Upper lobe of left lung (tissue), 6 donors: ENCODE measurements around the gene TNS3. TPM values are rescaled to one million over a fixed set of nuclear protein-coding genes. Genes with fewer than 3 reads are reported as not detected.

ENCODE experiments used
- ATAC-seq, 2 donors: fragments of 200-7000 bp; cut with Tn5 transposase; one replicate each; pipeline ENCODE4 v1.9.1; 2022; ENCODE audit warnings: mild to moderate bottlenecking in 2 of 2, moderate library complexity in 2 of 2; ENCODE audit not compliant: low FRiP score in 2 of 2
- DNase-seq, 2 donors: peaks; one replicate each; pipeline ENCODE4 v3.0.0-alpha.2; 2019 to 2020
- H3K27ac ChIP-seq, 4 donors: fragments of 200-600 bp; sonication (generic); one replicate each; pipeline ENCODE4 v1.5.1; 2016 to 2019
- H3K27me3 ChIP-seq, 4 donors: fragments of 200-600 bp; sonication (generic); one replicate each; pipeline ENCODE4 v1.5.1; 2017 to 2019
- H3K36me3 ChIP-seq, 4 donors: fragments of 200-600 bp; sonication (generic); one replicate each; pipeline ENCODE4 v1.5.1; 2016 to 2019
- H3K4me1 ChIP-seq, 4 donors: fragments of 200-600 bp; sonication (generic); one replicate each; pipeline ENCODE4 v1.5.1; 2018 to 2019
- H3K4me3 ChIP-seq, 4 donors: fragments of 200-600 bp; sonication (generic); one replicate each; pipeline ENCODE4 v1.5.1; 2017 to 2019; ENCODE audit warnings: mild to moderate bottlenecking in 2 of 4, moderate library complexity in 1 of 4
- H3K9me3 ChIP-seq, 4 donors: fragments of 200-600 bp; sonication (generic); one replicate each; pipeline ENCODE4 v1.5.1; 2018 to 2019
- EP300 ChIP-seq, 4 donors: sonication (generic); formaldehyde crosslinking; IDR thresholded peaks; one replicate each; pipeline ENCODE4 v1.5.1; 2017; ENCODE audit warnings: antibody characterized with exemption in 4 of 4, control low read depth in 2 of 4
- POLR2A ChIP-seq, 4 donors: fragments of 450-650 bp; IDR thresholded peaks; one replicate each; pipeline ENCODE4 v1.5.1; 2016 to 2017; ENCODE audit warnings: antibody characterized with exemption in 4 of 4, mild to moderate bottlenecking in 2 of 4
- POLR2AphosphoS5 ChIP-seq, 2 donors: sonication (generic); formaldehyde crosslinking; IDR thresholded peaks; one replicate each; pipeline ENCODE4 v1.5.1; 2017; ENCODE audit warnings: antibody characterized with exemption in 2 of 2
- WGBS, 2 donors: methylation state at CpG; one replicate each; pipeline ENCODE4 v1.1.5; 2017 to 2018; 5-methylcytosine and 5-hydroxymethylcytosine counted together
- total RNA-seq, 6 donors: library from RNA; depleted of rRNA in 4 of 6; stranded (reverse); fragments of >200 nt in 4 of 6; gene quantifications; one replicate each; pipeline versions ENCODE4 v1.1.0 to v1.2.1, GENCODE V29; 2016 to 2021
- TF ChIP-seq, protein P1 (sequence below), 6 experiments: fragments of 450-650 bp in 4 of 6; fragments of 200-600 bp in 2 of 6; sonication (generic) in 2 of 6; IDR thresholded peaks; one replicate each; pipeline ENCODE4 v1.5.1; 2016 to 2019; ENCODE audit warnings: antibody characterized with exemption in 6 of 6
- donor health status: DM: no; HTN: no; CAD: no; lungs with moderate emphysema.
- donor health status: DM: no; HTN: yes; CAD: no; lungs with severe emphysema.

Gene TNS3
- total RNA-seq, 6 donors from 2014 or later, result 90.6 to 266 (median 143) TPM

GRCh38 chr7:47559306-47560220 lies 22.3 kb downstream of the TNS3 start:
- 92 to 94% methylated on average over 8 to 17 of the region's 17 CpGs for WGBS, 2 donors
- TF ChIP-seq EP300 (IDR thresholded peaks at IDR 0.05), result no peak
- TF ChIP-seq POLR2A (IDR thresholded peaks at IDR 0.05), result no peak
- TF ChIP-seq, protein P1, sequence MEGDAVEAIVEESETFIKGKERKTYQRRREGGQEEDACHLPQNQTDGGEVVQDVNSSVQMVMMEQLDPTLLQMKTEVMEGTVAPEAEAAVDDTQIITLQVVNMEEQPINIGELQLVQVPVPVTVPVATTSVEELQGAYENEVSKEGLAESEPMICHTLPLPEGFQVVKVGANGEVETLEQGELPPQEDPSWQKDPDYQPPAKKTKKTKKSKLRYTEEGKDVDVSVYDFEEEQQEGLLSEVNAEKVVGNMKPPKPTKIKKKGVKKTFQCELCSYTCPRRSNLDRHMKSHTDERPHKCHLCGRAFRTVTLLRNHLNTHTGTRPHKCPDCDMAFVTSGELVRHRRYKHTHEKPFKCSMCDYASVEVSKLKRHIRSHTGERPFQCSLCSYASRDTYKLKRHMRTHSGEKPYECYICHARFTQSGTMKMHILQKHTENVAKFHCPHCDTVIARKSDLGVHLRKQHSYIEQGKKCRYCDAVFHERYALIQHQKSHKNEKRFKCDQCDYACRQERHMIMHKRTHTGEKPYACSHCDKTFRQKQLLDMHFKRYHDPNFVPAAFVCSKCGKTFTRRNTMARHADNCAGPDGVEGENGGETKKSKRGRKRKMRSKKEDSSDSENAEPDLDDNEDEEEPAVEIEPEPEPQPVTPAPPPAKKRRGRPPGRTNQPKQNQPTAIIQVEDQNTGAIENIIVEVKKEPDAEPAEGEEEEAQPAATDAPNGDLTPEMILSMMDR (IDR thresholded peaks at IDR 0.05), result no peak
- TF ChIP-seq POLR2AphosphoS5 (IDR thresholded peaks at IDR 0.05), result no peak
- Histone ChIP-seq H3K36me3 (no peaks in the 10 kb centered on the region), H3K4me1 (peaks cover 17 to 18% (median 18%) of the 10 kb centered on the region in 4 donors), H3K4me3 (no peak overlapping the region), H3K9me3 (no peaks in the 10 kb centered on the region), H3K27ac (no peak overlapping the region), H3K27me3 (no peaks in the 10 kb centered on the region)
- ATAC-seq, result no peak
- peak in 1 of 2 donors; percentile 46 for DNase-seq

- WGBS, 2 donors, result 82% methylated on average over 14 to 19 of the region's 19 CpGs
- TF ChIP-seq, protein P1 (IDR thresholded peaks at IDR 0.05), result no peak
- no peak for TF ChIP-seq POLR2A (IDR thresholded peaks at IDR 0.05)
- no peak for TF ChIP-seq EP300 (IDR thresholded peaks at IDR 0.05)
- peak in 1 of 2 donors; percentile 13 for TF ChIP-seq POLR2AphosphoS5 (IDR thresholded peaks at IDR 0.05)
- DNase-seq (no peak), ATAC-seq (peak; percentile 35 to 78)
- Histone ChIP-seq H3K27me3 (no peaks in the 10 kb centered on the region), H3K36me3 (no peaks in the 10 kb centered on the region), H3K27ac (peak overlapping the region in 1 of 4 donors; percentile 44), H3K4me1 (peaks cover 17 to 30% (median 18%) of the 10 kb centered on the region in 4 donors), H3K9me3 (no peaks in the 10 kb centered on the region), H3K4me3 (no peak overlapping the region)
Measured at GRCh38 chr7:47557694-47558670, 23.9 kb downstream of the TNS3 start.

- TF ChIP-seq POLR2A (IDR thresholded peaks at IDR 0.05), result no peak
- TF ChIP-seq, protein P1 (IDR thresholded peaks at IDR 0.05), result no peak
- TF ChIP-seq POLR2AphosphoS5 (IDR thresholded peaks at IDR 0.05), result no peak
- TF ChIP-seq EP300 (IDR thresholded peaks at IDR 0.05), result no peak
- no peak overlapping the region for H3K4me3 ChIP-seq
- DNase-seq (no peak), ATAC-seq (no peak)
- 81 to 82% methylated on average over 4 of the region's 4 CpGs for WGBS, 2 donors
- H3K9me3 ChIP-seq, result no peaks in the 10 kb centered on the region
- H3K36me3 ChIP-seq, result no peaks in the 10 kb centered on the region
- no peaks in the 10 kb centered on the region for H3K27me3 ChIP-seq
- H3K27ac ChIP-seq, result peak overlapping the region in 1 of 4 donors; percentile 44
- peaks cover 18 to 34% (median 22%) of the 10 kb centered on the region in 4 donors for H3K4me1 ChIP-seq
Measured at GRCh38 chr7:47557317-47557693, 24.6 kb downstream of the TNS3 start.

DNA sequence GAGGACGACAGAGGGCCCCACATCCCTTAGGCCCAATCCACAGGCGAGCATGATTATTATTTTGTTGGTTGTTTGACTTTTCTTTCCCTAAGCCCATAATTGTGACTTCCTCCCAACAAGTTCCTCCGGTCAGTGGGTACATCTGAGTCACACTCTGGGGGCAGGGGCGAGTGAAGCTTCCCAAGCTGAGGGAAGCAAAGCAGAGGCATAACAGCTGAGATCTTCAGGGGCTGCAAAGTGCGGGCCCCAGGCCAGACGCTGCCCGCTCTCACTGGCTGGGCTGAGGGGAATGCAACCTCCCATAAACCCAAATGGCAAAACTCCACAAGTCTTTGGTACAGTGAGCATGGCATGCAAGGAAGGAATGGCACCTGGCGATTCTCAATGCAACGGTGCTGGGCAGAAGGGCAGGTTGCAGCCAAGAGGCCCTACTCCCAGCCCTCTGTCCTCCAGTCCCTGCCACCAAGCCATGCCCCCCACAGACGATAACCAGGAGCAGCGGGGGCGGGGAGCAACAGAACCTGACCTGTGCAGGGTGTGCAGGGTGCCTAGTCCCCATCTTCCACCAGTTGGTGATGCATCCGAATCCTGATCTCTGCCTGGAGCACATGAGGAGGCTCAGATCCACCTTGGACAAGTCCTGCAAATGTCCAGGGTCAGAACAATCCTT lies 25.3 kb downstream of the TNS3 start:
- H3K9me3 ChIP-seq, result no peaks in the 10 kb centered on the region
- H3K4me1 ChIP-seq, result peaks cover 18 to 40% (median 26%) of the 10 kb centered on the region in 4 donors
- peak; percentile 31 to 52 for DNase-seq
- TF ChIP-seq EP300 (IDR thresholded peaks at IDR 0.05) (no peak), POLR2A (IDR thresholded peaks at IDR 0.05) (no peak), POLR2AphosphoS5 (IDR thresholded peaks at IDR 0.05) (no peak)
- TF ChIP-seq, protein P1 (IDR thresholded peaks at IDR 0.05), result no peak
- 83 to 88% methylated on average over 11 to 13 of the region's 13 CpGs for WGBS, 2 donors
- H3K4me3 ChIP-seq, result no peak overlapping the region
- peak in 1 of 2 donors; percentile 31 for ATAC-seq
- H3K36me3 ChIP-seq, result no peaks in the 10 kb centered on the region
- no peaks in the 10 kb centered on the region for H3K27me3 ChIP-seq
- H3K27ac ChIP-seq, result peak overlapping the region in 1 of 4 donors; percentile 60
